CD4-positive, alpha-beta T cell treated with Interleukin-4 for 4 hours (primary cell): Measurements from ENCODE around the gene MED27.
A peak's percentile ranks its signal among the peaks of the same experiment; 100 is the strongest.
"Not testable (repeated sequence)": the region's sequence is repeated elsewhere in the genome, so short reads cannot be mapped to it uniquely, and the experiment has no call there.

ENCODE experiments used
- DNase-seq: peaks from one replicate; pipeline ENCODE4 v3.0.0-alpha.2; 2020

MED27 gene

DNA sequence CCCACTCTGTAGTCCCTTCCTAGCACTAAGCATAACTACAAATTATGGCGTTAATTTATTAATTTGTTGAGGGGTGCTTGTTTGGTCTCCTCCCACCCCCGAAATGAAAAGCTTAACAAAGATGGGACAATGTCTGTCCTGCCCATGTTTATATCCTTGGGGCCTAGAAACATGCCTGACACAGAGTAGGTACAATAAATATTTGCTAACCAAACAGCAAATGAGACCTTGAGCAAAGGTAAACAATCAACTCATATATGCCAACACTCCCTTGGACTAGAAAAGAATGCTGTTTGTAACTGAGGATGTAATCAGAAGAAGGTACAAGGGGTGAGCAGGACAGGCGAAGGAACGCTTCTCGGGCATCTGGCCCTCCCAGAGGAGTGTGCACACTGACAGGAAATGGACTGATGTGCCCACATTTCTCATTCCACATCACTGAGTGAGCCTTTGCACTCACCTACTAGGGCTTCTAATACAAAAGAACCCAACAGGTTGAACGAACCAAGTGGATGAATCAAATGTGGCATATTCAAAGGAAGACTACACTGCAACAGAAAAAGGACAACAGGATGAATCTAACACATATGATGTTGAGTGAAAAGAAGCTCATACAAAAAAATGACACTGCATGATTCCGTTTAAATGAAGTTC, 66.8 kb downstream of the MED27 start:
- DNase-seq, result no peak

DNA sequence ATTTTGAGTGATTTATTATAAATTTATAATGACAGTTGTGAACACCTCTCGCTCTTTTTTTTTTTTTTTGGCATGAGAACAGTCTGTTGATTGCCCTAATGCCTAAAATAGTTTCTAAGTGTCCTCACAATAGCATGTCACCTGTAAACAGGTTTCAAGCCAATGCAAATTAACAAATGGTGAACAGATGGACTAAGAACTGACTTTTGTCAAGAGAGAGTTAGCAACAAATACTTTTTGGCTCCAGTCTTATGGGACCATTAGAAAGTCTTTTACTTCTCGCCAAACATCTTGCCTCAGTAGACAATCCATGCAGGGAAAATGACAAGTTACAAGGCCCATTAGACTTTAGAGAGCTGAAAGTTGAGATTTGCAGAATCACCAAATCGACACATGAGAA, 67.8 kb downstream of the MED27 start:
- no peak for DNase-seq

DNA sequence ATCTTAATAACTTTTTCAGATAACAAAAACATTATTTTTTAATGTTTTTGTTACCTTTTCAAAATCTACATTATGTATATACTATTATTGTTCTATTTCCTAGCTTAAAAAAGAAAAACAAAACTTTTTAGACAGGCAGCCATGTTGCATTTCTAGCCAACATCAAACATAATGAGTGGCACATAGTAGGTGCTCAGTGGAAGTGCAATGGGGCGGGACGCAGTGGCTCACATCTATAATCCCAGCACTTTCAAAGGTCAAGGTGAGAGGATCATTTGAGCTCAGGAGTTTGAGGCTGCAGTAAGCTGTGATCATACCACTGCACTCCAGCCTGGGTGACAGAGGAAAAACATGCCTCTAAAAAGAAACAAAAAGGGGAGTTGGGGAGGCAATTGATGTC, 68.4 kb downstream of the MED27 start:
- DNase-seq, result no peak

DNA sequence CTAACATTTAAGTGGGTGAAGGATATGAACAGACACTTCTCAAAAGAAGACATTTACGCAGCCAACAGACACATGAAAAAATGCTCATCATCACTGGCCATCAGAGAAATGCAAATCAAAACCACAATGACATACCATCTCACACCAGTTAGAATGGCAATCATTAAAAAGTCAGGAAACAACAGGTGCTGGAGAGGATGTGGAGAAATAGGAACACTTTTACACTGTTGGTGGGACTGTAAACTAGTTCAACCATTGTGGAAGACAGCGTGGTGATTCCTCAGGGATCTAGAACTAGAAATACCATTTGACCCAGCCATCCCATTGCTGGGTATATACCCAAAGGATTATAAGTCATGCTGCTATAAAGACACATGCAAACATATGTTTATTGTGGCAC, 69.5 kb downstream of the MED27 start:
- not testable (repeated sequence) for DNase-seq

DNA sequence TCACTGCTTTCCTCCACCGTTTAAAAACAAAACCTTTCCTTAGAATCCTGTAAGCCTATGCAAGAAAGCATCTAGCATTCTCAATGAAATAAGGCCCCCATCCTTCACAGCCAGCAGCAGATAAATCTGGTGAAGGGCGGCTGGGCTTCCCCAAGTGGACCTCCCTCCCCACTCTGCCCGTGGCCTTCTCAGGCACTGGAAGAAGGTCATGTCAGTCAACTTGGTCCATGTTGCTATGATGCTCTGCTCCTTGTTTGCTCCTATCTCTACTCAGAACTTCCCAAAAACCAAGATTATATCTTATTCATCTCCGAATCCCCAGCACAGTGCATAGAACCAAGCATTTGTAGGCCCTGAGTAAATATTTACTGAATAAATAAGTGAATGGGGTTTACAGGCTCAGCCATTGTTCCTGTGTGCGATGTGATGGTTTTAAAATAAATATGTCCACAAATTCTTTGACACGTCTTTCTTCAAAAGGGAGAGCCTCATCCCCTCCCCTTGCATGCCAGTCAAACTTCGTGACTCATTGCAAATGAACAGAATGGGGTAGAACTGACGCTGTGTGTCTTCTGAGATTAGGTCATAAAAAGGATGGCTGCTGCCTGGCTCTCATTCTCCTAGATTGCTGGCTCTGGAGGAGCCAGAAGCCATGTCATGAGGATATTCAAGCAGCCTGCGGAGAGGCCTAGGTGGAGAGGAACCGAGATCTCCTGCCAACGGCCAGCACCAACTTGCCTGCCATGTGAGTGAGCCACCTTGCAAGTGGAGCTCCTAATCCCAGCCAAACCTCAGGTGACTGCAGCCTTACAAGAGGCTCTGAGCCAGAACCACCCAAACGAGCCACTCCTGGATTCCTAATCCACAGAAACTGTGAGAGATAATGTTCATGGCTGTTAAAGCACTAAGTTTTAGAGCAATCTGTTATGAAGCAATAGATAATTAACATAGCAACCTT, 70.5 kb downstream of the MED27 start:
- no peak for DNase-seq

DNA sequence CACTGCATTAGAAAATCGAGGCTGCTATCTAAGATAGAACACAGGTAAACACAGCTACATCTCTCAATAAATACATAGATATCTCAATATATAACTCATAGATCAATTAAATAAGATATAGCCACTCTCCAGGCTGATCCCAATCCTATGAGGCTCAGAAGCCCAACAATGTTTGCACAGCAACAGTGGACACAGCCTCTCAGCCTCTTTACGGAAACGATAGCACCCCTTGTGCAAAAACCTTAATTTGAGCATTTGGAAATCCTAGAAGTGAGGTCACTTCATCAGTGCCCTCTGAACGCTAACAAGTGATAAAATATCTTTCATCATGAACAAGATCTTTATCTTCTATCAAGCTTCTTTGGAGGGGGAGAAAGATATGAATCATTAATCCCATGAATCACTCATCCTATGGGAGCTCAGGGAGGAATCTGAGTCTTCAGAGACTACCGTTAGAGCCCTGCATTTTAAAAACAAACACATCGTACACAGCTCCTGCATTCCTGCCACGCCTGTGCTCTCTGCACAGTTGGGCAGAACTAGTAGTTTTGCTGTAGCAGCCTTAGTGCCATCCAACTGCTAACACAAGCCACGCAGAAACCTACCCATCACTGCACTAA, 71.4 kb downstream of the MED27 start:
- DNase-seq, result no peak

DNA sequence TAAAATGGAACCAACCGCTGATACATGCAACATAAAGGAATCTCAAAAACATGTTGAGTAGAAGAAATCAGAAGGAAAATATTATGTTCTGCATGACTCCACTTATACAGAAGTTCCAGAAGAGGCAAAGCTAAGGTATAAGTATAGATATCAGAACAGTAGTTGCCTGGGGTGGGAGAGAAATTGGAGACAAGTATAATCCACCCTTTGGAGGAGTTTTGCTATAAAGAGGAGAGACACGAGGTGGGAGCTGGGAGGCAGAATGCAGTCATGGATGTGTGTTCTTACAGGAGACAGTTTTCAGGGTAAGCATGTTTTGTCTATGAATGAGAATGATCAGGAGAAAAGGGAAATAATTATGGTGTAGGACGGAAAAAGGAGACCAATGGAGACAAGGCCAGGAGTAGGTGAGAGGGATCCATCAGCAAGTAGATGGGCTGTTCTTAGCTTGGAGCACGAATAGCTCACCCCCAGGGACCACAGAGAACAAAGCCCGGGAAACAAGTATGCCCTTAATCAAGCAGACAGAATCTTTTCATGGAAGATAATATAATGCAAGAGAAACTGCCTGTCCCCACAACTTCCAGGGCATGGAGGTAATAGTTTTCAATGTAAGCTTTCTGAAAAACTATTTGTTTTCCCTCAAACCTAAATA, 72.2 kb downstream of the MED27 start:
- DNase-seq, result no peak

DNA sequence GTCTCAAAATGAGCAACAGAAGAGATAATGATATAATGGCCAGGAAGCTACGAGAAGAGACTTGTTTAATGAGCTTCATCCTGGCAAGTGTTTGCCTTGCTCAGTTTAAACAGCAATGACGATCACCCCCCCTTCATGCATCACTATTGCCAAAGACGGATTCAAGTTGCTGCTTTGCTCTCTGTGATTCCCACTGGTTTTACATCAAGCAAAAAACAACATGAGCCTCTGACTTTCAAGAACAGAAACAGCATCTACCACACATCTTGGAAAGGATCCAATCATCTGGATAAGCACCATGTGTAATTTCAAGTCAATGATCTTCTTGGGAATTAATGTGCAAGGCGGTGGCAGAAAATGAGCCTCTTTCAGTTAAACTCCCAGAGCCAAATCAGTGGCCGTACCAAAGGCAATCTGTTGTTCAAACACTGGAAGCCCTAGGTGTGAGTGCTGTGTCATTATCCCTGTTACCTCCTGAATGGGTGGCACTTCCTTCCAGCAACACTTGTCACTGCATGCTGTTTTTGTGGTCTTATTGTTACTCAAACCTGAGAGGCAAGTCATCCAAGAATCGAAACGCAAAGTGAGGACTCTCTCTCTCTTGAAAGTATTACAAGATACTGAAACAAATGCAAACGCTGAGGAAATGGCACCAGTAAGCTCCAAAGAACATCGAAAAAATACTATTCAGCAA, 72.8 kb downstream of the MED27 start:
- peak; percentile 4 for DNase-seq

DNA sequence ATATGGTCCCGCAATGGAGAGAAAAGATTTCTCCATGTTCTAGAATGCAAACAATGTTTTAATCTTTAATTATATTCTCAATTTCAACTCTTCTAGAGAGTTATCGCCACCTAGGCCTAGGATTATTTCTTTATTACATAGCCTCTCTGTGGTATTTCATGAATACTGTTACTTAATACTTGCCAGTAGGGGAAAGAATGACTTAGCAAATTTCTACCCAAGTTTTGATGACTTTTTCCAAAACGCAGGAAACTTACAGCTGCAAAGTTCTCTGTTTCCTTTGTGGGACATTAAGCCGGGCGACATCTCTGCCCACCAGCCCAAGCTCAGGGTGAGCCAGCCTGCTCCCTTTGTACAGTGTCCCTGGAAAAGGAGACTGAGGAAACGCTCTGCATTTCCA, 73.8 kb downstream of the MED27 start:
- DNase-seq, result no peak

DNA sequence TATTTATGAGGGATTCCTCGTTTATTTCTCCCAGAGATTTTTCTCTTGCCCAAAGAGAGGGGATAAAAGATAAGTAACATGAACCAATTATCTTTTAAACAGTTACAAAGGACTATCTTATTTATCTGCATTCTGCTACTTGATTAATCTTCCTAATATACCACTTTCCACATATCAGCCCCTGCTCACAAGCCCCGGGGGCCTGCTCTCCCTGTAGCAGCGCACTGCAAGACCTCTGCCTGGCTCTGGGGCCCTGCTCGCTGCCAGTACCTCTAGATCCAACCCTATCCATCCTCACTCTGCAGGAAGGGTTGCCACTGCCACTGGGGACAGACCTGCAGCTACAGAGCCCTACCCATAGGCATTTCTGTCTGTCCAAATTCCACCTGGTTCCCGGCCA, 75.3 kb downstream of the MED27 start:
- no peak for DNase-seq

GRCh38 chr9:132003896-132004295, 75.8 kb downstream of the MED27 start:
- DNase-seq, result no peak

DNA sequence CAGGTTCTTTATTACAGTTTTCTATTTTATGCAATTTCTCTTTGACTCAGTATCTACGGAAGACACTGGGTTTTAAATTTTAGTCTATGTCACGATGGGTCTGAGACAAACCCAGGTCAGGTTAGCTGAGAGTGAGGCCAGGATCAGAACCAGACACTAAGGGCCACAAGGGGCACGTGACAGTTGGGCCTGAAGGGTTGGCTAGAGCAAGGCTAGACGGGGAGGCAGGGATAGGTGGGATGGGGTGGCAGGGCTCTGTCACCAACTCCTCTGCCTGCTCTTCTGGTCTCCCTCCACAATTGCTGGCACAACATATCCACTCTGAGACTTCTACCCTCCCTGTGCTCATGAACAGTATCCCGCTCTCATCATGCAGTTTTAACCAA, 76.4 kb downstream of the MED27 start:
- no peak for DNase-seq

GRCh38 chr9:132002643-132003318, 76.9 kb downstream of the MED27 start:
- no peak for DNase-seq

- no peak for DNase-seq
These were observed 78.1 kb downstream of the MED27 start for GRCh38 chr9:132001567-132001966.

DNA sequence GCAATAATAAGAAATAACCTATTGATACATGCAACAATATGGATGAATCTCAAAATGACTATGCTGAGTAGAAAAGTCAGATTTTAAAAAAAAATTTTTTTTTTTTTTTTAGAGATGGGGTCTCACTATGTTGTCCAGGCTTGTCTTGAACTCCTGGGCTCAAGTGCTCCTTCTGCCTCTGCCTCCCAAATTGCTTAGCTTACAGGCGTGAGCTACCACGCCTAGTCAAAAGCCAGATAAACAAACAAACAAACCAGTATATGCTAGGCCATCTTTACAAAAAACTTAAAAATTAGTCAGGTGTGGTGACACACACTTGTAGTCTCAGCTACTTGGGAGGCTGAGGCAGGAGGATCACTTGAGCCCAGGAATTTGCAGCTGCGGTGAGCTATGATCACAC, 79.0 kb downstream of the MED27 start:
- no peak for DNase-seq

DNA sequence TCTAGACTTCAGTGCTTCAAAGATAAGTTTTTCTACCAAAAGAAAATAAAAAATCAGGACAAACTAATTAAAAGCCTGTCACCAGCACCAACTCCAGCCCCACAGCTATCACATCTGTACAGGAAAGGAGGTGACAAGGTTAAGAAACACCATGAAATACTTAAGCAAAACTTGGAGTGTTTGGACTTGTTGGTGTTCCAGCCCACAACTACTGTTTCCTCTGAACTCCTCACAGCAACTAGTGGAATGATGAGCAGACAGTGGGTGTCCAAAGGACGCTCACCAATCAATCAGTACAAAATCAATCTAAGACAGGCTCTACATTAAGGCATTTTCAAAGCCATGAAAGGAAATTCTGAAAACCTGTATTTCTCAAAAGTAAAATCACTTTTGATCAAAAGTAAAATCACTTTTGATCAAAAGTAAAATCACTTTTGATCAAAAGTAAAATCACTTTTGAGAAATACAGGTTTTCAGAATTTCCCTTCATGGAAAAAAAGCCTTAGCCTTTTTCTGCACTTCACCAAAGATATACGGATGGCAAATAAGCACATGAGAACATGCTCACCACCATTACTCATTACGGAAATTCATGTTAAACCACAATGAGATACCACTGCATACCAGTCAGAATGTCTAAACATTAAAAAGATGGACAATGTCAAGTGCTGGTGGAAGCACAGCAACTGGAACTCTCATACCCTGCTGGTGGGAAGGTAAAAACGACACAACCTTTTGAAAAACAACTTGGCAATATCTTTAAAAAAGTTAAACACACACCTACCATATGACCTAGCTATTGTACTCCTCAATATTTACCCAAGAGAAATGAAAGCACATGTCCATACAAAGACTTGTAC, 79.7 kb downstream of the MED27 start:
- DNase-seq, result peak; percentile 10

- DNase-seq, result no peak
These were observed 81.9 kb downstream of the MED27 start for GRCh38 chr9:131997779-131998178.

- DNase-seq, result no peak
These were observed 82.6 kb downstream of the MED27 start for GRCh38 chr9:131997076-131997475.

DNA sequence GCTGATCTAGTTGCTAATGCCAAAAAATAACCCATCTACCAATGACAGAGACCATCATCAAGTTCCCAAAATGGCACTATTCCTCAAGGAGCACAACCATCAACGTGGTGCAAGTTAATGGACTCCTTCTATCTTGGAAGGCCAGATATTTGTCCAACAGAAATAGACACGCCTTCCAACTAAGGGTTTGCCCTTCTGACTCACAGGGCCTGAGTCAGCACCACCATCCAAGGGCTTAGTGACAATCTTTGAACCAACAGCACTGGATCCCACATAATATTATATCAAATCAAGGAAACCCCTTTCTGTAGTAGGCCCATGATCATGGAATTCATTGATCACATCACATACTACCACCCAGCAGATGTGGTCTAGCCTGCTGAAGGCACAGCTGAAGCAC, 84.3 kb downstream of the MED27 start:
- no peak for DNase-seq

- no peak for DNase-seq
These were observed 85.1 kb downstream of the MED27 start for GRCh38 chr9:131994364-131995125.
